Measurements from ENCODE around the gene RNF169. TPM values are rescaled to one million over a fixed set of nuclear protein-coding genes. Genes with fewer than 3 reads are reported as not detected.

The RNF169 gene
- total and polyA plus RNA-seq, 2 experiments from 2014 or later, result 0.78 to 16.5 TPM

DNA sequence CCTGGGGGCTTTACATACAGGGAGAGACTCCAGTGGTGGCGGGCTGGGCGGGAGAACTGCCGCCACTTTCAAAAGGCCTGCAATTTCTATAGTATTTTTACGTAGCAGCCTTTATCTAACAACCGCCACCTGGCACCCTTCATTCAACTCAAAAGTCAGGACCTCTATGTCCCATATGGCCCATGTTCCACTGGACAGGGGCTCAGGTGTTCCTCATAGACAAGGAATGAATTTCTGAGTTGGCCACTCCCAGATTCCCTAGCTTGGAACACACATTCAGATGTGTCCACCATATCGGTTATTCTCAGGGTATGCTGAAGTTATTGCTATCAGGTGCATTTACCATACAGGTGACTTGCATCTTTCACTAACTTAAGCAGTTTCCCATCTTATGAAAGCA is 29.9 kb downstream of the RNF169 start (continued):
- TF ChIP-seq, protein P1, sequence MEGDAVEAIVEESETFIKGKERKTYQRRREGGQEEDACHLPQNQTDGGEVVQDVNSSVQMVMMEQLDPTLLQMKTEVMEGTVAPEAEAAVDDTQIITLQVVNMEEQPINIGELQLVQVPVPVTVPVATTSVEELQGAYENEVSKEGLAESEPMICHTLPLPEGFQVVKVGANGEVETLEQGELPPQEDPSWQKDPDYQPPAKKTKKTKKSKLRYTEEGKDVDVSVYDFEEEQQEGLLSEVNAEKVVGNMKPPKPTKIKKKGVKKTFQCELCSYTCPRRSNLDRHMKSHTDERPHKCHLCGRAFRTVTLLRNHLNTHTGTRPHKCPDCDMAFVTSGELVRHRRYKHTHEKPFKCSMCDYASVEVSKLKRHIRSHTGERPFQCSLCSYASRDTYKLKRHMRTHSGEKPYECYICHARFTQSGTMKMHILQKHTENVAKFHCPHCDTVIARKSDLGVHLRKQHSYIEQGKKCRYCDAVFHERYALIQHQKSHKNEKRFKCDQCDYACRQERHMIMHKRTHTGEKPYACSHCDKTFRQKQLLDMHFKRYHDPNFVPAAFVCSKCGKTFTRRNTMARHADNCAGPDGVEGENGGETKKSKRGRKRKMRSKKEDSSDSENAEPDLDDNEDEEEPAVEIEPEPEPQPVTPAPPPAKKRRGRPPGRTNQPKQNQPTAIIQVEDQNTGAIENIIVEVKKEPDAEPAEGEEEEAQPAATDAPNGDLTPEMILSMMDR (conservative IDR thresholded peaks at IDR 0.05; ENCODE audit: low read depth in 2 of 2), result no peak
- no peak for TF ChIP-seq STAT1 (IDR thresholded peaks at IDR 0.05; ENCODE audit: unreplicated experiment)
- TF ChIP-seq, protein P2, sequence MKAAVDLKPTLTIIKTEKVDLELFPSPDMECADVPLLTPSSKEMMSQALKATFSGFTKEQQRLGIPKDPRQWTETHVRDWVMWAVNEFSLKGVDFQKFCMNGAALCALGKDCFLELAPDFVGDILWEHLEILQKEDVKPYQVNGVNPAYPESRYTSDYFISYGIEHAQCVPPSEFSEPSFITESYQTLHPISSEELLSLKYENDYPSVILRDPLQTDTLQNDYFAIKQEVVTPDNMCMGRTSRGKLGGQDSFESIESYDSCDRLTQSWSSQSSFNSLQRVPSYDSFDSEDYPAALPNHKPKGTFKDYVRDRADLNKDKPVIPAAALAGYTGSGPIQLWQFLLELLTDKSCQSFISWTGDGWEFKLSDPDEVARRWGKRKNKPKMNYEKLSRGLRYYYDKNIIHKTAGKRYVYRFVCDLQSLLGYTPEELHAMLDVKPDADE (IDR thresholded peaks at IDR 0.05), result no peak
- TF ChIP-seq, protein P3, sequence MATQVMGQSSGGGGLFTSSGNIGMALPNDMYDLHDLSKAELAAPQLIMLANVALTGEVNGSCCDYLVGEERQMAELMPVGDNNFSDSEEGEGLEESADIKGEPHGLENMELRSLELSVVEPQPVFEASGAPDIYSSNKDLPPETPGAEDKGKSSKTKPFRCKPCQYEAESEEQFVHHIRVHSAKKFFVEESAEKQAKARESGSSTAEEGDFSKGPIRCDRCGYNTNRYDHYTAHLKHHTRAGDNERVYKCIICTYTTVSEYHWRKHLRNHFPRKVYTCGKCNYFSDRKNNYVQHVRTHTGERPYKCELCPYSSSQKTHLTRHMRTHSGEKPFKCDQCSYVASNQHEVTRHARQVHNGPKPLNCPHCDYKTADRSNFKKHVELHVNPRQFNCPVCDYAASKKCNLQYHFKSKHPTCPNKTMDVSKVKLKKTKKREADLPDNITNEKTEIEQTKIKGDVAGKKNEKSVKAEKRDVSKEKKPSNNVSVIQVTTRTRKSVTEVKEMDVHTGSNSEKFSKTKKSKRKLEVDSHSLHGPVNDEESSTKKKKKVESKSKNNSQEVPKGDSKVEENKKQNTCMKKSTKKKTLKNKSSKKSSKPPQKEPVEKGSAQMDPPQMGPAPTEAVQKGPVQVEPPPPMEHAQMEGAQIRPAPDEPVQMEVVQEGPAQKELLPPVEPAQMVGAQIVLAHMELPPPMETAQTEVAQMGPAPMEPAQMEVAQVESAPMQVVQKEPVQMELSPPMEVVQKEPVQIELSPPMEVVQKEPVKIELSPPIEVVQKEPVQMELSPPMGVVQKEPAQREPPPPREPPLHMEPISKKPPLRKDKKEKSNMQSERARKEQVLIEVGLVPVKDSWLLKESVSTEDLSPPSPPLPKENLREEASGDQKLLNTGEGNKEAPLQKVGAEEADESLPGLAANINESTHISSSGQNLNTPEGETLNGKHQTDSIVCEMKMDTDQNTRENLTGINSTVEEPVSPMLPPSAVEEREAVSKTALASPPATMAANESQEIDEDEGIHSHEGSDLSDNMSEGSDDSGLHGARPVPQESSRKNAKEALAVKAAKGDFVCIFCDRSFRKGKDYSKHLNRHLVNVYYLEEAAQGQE (IDR thresholded peaks at IDR 0.05; ENCODE audit: unreplicated experiment), result no peak
- no peak for TF ChIP-seq CREB1 (CRISPR knock-in tag; IDR thresholded peaks at IDR 0.05; ENCODE audit: low read depth)
- TF ChIP-seq ZNF331 (CRISPR knock-in tag; IDR thresholded peaks at IDR 0.05; ENCODE audit: low read depth), result no peak
- no peak for TF ChIP-seq NANOG (IDR thresholded peaks at IDR 0.05; ENCODE audit: borderline replicate concordance)
- TF ChIP-seq JUNB (IDR thresholded peaks at IDR 0.05; ENCODE audit: unreplicated experiment), result no peak
- TF ChIP-seq ZNF114 (CRISPR knock-in tag; IDR thresholded peaks at IDR 0.05), result no peak

DNA sequence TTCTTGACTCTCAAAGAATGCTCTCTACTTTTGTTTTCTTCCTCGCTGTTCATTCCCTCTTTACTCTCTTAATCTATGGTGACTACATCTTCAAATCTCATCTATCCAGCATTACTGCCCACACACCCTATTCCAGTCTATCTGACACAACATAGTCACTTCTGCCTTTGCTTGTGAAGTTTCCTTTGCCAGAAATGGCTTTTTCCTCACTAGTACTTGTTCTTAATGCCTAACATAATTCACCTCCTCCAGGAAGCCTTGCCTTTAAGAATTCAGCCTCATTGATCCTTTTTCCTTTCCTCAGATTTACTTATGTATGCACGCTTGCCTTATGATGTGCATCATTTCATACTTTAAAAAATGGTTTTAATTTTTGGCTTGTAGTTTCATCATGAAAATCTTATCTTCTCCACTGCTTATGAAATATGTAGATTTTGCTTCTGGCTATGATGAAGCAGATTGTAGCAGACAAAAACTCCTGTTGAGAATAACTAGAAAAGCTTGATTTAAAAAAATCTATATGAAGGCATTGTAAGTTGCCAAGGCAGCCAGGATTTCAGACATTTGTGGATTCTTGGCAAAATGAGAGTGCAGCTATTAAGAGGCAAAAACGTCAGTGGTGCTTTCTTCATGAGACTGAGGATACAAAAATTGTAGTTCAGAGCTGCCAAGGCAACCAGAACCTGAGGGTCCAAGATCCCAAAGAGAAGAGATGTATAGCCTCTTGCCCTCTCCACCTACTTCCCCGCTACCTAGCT is 31.8 kb downstream of the RNF169 start:
- Mint-ChIP-seq H3K4me3 (no peak overlapping the region), H3K9me3 (no peaks in the 10 kb centered on the region), H3K36me3 (ENCODE audit: low read depth) (no peaks in the 10 kb centered on the region), H3K27me3 (ENCODE audit: insufficient read depth, low read depth, poor library complexity) (no peaks in the 10 kb centered on the region), H3K4me1 (no peaks in the 10 kb centered on the region), H3K27ac (no peak overlapping the region)
- Histone ChIP-seq H3K79me2 (replicated peaks; ENCODE audit: insufficient read depth) (peaks cover 59% of the 10 kb centered on the region), H3K4me1 (ENCODE audit: insufficient read depth) (no peaks in the 10 kb centered on the region), H3K9me2 (ENCODE audit: insufficient read depth) (no peaks in the 10 kb centered on the region), H3F3A (replicated peaks; ENCODE audit: low read depth) (no peaks in the 10 kb centered on the region), H3K4me3 (no peak overlapping the region), H3K36me3 (ENCODE audit: insufficient read depth) (no peaks in the 10 kb centered on the region), H3K4me2 (no peak overlapping the region), H3K27ac (ENCODE audit: low read depth) (no peak overlapping the region), H2AFZ (no peak overlapping the region), H4K20me1 (replicated peaks; ENCODE audit: insufficient read depth) (peaks cover 13% of the 10 kb centered on the region; the same call in 1 of the 2 replicates), H3K27me3 (ENCODE audit: insufficient read depth) (no peaks in the 10 kb centered on the region)
- DNase-seq (ENCODE audit: low spot score) (no peak), ATAC-seq (no peak)
- TF ChIP-seq JUNB (IDR thresholded peaks at IDR 0.05; ENCODE audit: unreplicated experiment) (no peak), ZNF114 (CRISPR knock-in tag; IDR thresholded peaks at IDR 0.05) (no peak), POLR2AphosphoS5 (IDR thresholded peaks at IDR 0.05; ENCODE audit: low read depth) (no peak), STAT1 (IDR thresholded peaks at IDR 0.05; ENCODE audit: unreplicated experiment) (no peak), NANOG (IDR thresholded peaks at IDR 0.05; ENCODE audit: borderline replicate concordance) (no peak), EZH2 (IDR thresholded peaks at IDR 0.05; ENCODE audit: low read depth, unreplicated experiment) (no peak)
- TF ChIP-seq, protein P1 (conservative IDR thresholded peaks at IDR 0.05; ENCODE audit: low read depth in 2 of 2), result no peak
- TF ChIP-seq, protein P3 (IDR thresholded peaks at IDR 0.05; ENCODE audit: unreplicated experiment), result no peak
- TF ChIP-seq, protein P2 (IDR thresholded peaks at IDR 0.05), result no peak

Measured in GM23338 (cell line).